Measurements from ENCODE around the gene GRID1.

The GRID1 gene

DNA sequence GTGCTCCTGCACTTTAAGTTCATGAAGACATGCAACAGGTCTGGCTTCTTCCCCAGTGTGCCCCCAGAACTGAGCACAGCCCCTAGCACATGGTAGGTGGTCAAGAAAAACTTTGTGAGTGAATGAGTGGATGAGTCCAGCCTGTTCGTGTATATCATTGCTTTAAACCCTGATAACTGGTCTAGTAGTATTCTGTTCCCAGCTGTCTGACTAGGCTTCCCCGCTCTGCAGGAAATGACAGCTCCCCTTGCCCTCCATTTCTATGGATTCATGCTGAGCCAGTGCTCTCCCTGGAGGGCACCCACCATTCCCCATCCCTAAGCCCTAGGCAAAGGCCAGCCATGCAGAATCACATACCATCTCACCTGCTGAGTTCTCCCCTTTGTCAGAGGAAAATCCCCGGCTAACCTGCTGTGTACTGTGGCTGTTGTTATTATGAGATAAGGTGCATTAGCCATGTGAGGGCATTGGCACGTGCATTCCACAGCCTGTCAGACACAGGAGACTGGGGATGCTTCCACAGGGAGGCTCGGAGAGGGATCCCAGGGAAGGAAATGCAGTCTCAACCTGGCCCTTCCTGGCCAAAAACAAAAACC is 698.9 kb downstream of the GRID1 start:
- H3K9me3 ChIP-seq, result no peaks in the 10 kb centered on the region
- H3K27me3 ChIP-seq, result no peaks in the 10 kb centered on the region
- no peaks in the 10 kb centered on the region for H3K4me1 ChIP-seq (ENCODE audit: control insufficient read depth in 1 of 2, insufficient read depth in 1 of 2, low read depth in 1 of 2, low read length in 1 of 2)
- no peaks in the 10 kb centered on the region for H3K36me3 ChIP-seq
- H3K27ac ChIP-seq, result no peak overlapping the region
- TF ChIP-seq CTCF (IDR thresholded peaks at IDR 0.05), result no peak
- H3K4me3 ChIP-seq (ENCODE audit: low read depth in 1 of 2, low read length in 1 of 2), result no peak overlapping the region

- H3K36me3 ChIP-seq, result no peaks in the 10 kb centered on the region
- no peak overlapping the region for H3K27ac ChIP-seq
- H3K4me3 ChIP-seq (ENCODE audit: low read depth in 1 of 2, low read length in 1 of 2), result no peak overlapping the region
- H3K27me3 ChIP-seq, result no peaks in the 10 kb centered on the region
- no peaks in the 10 kb centered on the region for H3K9me3 ChIP-seq
- no peaks in the 10 kb centered on the region for H3K4me1 ChIP-seq (ENCODE audit: control insufficient read depth in 1 of 2, insufficient read depth in 1 of 2, low read depth in 1 of 2, low read length in 1 of 2)
- TF ChIP-seq CTCF (IDR thresholded peaks at IDR 0.05), result no peak
These were observed 699.6 kb downstream of the GRID1 start for GRCh38 chr10:85666987-85667386.

- no peaks in the 10 kb centered on the region for H3K4me1 ChIP-seq (ENCODE audit: control insufficient read depth in 1 of 2, insufficient read depth in 1 of 2, low read depth in 1 of 2, low read length in 1 of 2)
- H3K27me3 ChIP-seq, result no peaks in the 10 kb centered on the region
- no peaks in the 10 kb centered on the region for H3K9me3 ChIP-seq
- no peak overlapping the region for H3K27ac ChIP-seq
- no peak overlapping the region for H3K4me3 ChIP-seq (ENCODE audit: low read depth in 1 of 2, low read length in 1 of 2)
- no peaks in the 10 kb centered on the region for H3K36me3 ChIP-seq
- no peak for TF ChIP-seq CTCF (IDR thresholded peaks at IDR 0.05)
These were observed 700.5 kb downstream of the GRID1 start for GRCh38 chr10:85666102-85666501.

DNA sequence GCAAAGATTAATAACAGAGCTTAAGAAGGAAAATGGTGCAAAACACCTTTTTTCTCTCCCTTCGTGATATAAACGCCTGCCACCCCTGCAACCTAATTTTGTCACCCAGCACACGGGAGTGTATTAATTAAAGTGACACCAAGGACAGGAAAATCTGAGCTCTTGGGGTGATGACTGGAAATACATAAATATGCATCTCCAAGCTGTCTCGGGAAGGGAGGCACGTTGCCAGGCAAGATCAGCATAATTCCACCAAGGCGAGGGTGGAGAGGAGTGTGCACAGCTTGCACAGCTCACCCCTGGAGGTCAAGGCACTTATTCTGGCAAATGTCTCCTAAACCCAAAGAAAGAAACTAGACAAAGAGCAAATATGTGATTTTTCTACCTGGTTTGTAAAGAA is 700.9 kb downstream of the GRID1 start:
- no peaks in the 10 kb centered on the region for H3K36me3 ChIP-seq
- H3K27ac ChIP-seq, result no peak overlapping the region
- no peaks in the 10 kb centered on the region for H3K9me3 ChIP-seq
- H3K27me3 ChIP-seq, result no peaks in the 10 kb centered on the region
- TF ChIP-seq CTCF (IDR thresholded peaks at IDR 0.05), result no peak
- no peaks in the 10 kb centered on the region for H3K4me1 ChIP-seq (ENCODE audit: control insufficient read depth in 1 of 2, insufficient read depth in 1 of 2, low read depth in 1 of 2, low read length in 1 of 2)
- no peak overlapping the region for H3K4me3 ChIP-seq (ENCODE audit: low read depth in 1 of 2, low read length in 1 of 2)

- no peak overlapping the region for H3K27ac ChIP-seq
- no peak overlapping the region for H3K4me3 ChIP-seq (ENCODE audit: low read depth in 1 of 2, low read length in 1 of 2)
- no peak for TF ChIP-seq CTCF (IDR thresholded peaks at IDR 0.05)
- H3K4me1 ChIP-seq (ENCODE audit: control insufficient read depth in 1 of 2, insufficient read depth in 1 of 2, low read depth in 1 of 2, low read length in 1 of 2), result no peaks in the 10 kb centered on the region
- no peaks in the 10 kb centered on the region for H3K36me3 ChIP-seq
- H3K9me3 ChIP-seq, result no peaks in the 10 kb centered on the region
- H3K27me3 ChIP-seq, result no peaks in the 10 kb centered on the region
These were observed 701.5 kb downstream of the GRID1 start for GRCh38 chr10:85665078-85665477.

DNA sequence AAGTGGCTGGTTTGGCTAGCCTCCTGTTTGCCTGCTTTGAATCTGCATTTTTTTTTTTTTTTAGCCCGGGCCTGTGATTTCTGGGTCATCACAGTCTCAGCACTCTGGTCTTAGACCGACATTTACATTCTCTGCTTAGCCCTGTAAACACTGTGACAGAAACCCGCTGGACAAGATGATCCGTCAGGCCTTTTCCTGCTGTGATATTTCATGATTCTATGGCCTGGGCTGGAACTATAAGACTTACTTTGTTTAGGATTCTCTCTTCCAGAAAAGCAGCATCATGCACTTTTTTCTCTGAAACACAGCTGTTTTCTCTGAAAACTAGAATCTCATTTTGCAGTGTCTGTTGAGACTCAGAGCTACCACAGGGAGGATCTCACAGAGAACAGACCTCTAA is 705.5 kb downstream of the GRID1 start:
- no peaks in the 10 kb centered on the region for H3K9me3 ChIP-seq
- no peaks in the 10 kb centered on the region for H3K4me1 ChIP-seq (ENCODE audit: control insufficient read depth in 1 of 2, insufficient read depth in 1 of 2, low read depth in 1 of 2, low read length in 1 of 2)
- no peaks in the 10 kb centered on the region for H3K36me3 ChIP-seq
- no peaks in the 10 kb centered on the region for H3K27me3 ChIP-seq
- no peak for TF ChIP-seq CTCF (IDR thresholded peaks at IDR 0.05)
- H3K4me3 ChIP-seq (ENCODE audit: low read depth in 1 of 2, low read length in 1 of 2), result no peak overlapping the region
- no peak overlapping the region for H3K27ac ChIP-seq
